GM19467 (cell line): ENCODE results near the gene SGO2.
"Not testable (repeated sequence)": the region's sequence is repeated elsewhere in the genome, so short reads cannot be mapped to it uniquely, and the experiment has no call there.

Experiments
- ATAC-seq: cut with Tn5 transposase; IDR thresholded peaks from one replicate; pipeline ENCODE4 v1.9.1; 2021; ENCODE audit warnings: mild to moderate bottlenecking, moderate library complexity; ENCODE audit not compliant: unreplicated experiment

The SGO2 gene

GRCh38 chr2:200588076-200588678 is 62.2 kb downstream of the SGO2 start:
- ATAC-seq, result no peak

GRCh38 chr2:200590090-200590489 is 64.1 kb downstream of the SGO2 start:
- ATAC-seq, result no peak

GRCh38 chr2:200591308-200591707 is 65.3 kb downstream of the SGO2 start:
- ATAC-seq, result no peak

- no peak for ATAC-seq
These were observed 66.5 kb downstream of the SGO2 start for GRCh38 chr2:200592406-200593075.

GRCh38 chr2:200593905-200594304 is 67.9 kb downstream of the SGO2 start:
- ATAC-seq, result no peak

- no peak for ATAC-seq
These were observed 69.9 kb downstream of the SGO2 start for GRCh38 chr2:200595913-200596312.

- ATAC-seq, result no peak
These were observed 71.0 kb downstream of the SGO2 start for GRCh38 chr2:200596774-200597570.

- ATAC-seq, result no peak
These were observed 73.2 kb downstream of the SGO2 start for GRCh38 chr2:200599206-200599605.

- no peak for ATAC-seq
These were observed 74.7 kb downstream of the SGO2 start for GRCh38 chr2:200600549-200601225.

- ATAC-seq, result no peak
These were observed 76.6 kb downstream of the SGO2 start for GRCh38 chr2:200602584-200602983.

- ATAC-seq, result no peak
These were observed 78.0 kb downstream of the SGO2 start for GRCh38 chr2:200603972-200604371.

GRCh38 chr2:200604571-200605255 is 78.7 kb downstream of the SGO2 start:
- no peak for ATAC-seq

- no peak for ATAC-seq
These were observed 82.5 kb downstream of the SGO2 start for GRCh38 chr2:200608341-200609027.

- no peak for ATAC-seq
These were observed 83.1 kb downstream of the SGO2 start for GRCh38 chr2:200609028-200609614.

GRCh38 chr2:200610217-200610616 is 84.2 kb downstream of the SGO2 start:
- not testable (repeated sequence) for ATAC-seq

- no peak for ATAC-seq
These were observed 87.7 kb downstream of the SGO2 start for GRCh38 chr2:200613692-200614091.

GRCh38 chr2:200614249-200614648 is 88.2 kb downstream of the SGO2 start:
- ATAC-seq, result no peak

- no peak for ATAC-seq
These were observed 89.2 kb downstream of the SGO2 start for GRCh38 chr2:200615247-200615646.

- no peak for ATAC-seq
These were observed 90.2 kb downstream of the SGO2 start for GRCh38 chr2:200616193-200616592.

GRCh38 chr2:200616656-200617055 is 90.6 kb downstream of the SGO2 start:
- no peak for ATAC-seq
